NCI-H2107 (cell line): ENCODE results near the gene SNX17.
"Not testable (repeated sequence)": the region's sequence is repeated elsewhere in the genome, so short reads cannot be mapped to it uniquely, and the experiment has no call there.

Experiments
- DNase-seq: peaks from one replicate; lab custom pipeline; 2025; lab: John Stamatoyannopoulos, UW

SNX17 gene

DNA sequence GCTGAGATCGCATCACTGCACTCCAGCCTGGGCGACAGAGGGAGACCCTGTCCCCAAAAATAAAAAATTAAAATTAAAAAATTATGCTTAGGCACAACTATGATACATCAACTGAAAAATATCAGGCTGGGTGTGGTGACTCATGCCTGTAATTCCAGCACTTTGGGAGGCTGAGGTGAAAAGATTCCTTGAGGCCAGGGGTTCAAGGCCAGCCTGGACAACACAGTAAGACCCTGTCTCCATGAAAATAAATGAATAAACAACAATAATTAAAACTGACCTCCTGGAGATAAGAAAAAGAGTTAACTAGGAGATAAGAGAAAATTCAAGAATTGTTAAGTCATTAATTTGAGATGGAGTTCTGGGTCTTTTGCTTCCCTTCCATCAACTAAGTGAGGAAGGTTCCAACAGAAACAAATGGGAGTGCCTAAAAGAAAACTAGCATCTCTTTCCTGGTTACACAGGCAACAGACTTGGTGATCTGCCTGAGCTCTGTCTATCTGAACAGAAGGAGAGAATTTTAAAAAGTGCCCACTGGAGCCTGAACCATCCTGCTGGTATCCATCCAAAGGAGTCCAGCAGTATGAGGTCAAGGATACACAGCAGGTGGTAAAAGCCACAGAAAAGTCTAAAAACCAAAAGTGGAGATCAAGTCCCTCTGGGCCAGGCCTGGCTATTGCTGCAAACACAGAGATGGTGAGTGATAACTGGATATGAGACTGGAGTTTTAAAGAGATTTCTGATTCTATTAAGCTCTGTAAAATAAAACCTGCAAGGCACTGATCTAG is 30.1 kb downstream of the SNX17 start:
- no peak for DNase-seq

DNA sequence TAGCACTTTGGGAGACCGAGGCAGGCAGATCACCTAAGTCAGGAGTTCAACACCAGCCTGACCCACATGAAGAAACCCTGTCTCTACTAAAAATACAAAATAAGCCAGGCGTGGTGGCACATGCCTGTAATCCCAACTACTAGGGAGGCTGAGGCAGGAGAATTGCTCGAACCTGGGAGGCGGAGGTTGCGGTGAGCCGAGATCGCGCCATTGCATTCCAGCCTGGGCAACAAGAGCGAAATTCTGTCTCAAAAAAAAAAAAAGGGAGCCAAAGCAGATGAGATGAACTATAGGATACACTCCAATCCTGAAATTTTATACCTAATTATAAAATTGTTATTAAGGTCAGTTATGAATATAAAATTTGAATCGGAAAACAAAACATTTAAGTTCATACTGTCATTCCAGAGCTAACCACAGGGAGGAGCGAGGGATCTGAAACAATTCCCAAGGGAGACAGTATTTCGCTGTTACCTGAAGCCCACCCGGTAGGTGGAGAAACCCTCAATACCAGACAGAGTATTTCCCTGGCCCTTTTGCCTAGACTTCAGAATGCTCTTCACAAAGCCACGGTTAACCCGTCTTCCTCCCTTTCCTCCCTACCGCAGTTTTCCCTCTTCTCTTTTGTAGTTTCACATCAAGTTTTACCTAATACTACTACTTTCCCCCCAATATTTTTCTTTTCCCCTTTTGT is 37.5 kb downstream of the SNX17 start:
- DNase-seq = peak; percentile 24

DNA sequence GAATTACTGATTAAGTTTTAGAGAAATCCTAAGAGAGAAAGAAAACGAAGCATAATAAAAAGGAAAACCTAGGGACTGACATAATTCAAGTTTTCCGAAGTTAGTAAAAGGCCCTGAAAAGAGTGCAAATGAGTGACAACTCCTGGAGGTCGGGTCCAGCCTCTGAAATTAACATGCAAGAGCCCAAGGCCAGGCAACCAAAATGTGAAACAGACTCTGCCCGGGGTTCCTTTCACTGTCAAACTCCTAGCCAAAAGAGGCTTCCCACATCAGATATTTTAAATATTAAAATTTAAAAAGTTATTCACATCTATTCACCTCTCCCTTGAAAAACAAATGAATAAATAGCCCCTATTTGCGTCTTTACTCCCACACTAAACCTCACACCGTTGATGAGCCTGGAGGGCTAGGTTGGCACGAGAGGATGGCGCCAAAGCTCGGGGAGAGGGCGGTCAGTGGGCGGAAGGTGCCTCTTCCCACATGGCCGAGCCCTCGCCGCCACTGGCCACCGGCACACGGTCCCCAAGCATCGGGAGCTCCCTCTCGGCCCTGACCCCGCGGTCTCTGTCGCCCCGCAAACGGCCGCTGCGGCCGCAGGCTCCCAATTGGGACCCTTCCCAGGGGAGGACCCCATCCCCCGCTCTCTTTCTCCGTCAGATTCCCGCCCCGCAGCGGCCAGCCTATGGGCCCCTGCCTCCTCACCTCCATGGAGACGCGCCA is 38.3 kb downstream of the SNX17 start:
- DNase-seq = no peak

DNA sequence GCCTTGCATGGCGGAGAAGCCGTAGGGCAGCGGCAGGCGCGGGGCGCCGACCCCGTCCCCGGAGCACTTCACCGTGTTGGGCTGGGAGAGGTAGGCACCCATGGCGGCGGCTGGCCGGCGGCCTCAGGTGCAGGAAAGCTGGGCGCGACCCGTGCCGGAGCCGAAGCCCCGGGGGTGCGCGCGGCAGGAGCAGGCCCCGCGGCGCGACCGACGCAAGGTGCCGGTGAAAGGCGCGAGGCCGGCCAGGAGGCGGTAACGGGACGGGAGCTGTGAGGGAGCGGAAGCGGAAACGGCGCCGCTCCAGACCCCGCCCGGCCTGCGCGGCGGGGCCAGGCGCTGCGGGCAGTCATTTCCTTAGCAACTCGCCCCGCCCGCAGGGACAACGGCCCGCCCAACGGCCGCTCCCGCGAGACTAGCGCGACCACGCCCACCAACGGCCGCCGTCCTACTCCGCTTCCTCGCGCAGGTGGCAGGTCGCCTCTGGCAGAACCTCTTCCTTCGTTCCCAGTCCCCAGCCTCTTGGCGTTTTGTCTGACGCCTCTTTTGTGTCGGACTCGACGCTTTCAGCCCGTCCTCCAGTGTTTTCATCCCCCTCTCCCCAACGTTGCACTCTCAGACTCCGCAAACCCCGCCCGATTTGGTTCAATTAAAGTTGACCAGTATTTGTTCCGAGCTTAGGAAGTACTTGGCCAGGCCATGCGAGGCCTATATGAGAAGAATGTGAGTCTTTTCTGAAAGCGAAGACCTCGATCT is 39.1 kb downstream of the SNX17 start, which contains the start of gene PPM1G:
TSS of gene PPM1G (minus strand) at position 271 of the 753 bp plus-strand sequence. CDS start at position 102, 169 bp downstream.
- DNase-seq = peak; percentile 91

DNA sequence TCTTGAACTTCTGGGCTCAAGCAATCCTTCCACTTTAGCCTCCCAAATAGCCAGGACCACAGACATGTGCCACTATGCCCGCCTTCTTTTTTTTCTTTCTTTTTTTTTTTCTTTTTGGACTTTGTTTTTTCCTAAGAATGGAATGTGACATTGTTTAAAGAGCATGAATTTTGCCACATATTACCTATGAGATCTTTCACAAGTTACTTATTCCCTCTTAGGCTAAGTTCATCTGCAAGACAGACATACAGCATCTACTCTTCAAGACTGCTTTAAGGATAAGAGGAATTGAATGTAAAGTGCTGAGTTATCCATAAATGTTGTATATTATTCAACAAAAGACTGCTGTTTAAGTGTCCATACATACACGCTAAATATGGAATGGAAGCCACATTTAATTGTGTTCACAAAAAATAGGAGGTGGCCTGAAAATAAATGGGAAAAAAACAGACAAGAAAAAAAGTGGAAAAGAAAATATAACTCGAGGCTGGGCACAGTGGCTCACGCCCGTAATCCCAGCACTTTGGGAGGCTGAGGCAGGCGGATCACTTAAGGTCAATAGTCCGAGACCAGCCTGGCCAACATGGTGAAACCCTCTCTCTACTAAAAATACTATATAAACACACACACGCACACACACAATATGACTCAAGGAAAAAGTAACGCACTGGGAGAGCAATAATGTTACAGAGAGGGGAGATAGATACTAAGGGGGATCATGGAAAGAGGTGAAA is 42.2 kb downstream of the SNX17 start:
- DNase-seq = no peak

DNA sequence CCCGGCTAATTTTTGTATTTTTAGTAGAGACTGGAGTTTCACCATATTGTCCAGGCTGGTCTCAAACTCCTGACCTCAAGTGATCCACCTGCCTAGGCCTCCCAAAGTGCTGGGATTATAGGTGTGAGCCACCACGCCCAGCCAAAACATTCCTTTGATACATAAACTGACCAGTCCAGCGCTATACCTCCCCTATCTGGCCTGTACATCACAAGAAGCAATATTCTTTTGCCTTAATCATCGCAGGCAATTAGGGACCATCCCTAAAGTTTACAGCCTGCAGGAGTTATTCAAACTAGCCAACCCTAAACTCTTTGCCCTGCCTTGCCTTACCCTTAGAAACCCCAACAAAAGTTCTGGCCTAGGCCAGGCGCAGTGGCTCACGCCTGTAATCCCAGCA is 45.7 kb downstream of the SNX17 start:
- DNase-seq = no peak

DNA sequence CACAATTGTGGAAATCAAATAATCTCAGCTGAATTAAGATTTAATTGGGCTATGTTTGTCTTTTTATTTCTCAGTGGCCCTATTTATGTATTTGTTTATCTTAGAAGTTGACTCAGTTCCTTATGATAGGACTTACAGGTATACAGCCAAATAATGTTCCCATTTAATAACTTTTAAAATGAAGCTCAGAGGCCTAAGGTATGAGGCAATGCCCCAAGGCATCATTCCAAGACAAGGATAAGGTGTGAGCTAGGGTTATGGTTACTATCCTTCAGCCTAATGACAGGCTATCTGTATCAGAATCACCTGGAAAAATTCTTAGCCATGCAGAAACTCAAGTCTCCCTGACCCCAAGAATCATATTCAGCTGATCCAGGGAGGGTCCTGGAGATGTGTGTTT is 50.6 kb downstream of the SNX17 start:
- no peak for DNase-seq

DNA sequence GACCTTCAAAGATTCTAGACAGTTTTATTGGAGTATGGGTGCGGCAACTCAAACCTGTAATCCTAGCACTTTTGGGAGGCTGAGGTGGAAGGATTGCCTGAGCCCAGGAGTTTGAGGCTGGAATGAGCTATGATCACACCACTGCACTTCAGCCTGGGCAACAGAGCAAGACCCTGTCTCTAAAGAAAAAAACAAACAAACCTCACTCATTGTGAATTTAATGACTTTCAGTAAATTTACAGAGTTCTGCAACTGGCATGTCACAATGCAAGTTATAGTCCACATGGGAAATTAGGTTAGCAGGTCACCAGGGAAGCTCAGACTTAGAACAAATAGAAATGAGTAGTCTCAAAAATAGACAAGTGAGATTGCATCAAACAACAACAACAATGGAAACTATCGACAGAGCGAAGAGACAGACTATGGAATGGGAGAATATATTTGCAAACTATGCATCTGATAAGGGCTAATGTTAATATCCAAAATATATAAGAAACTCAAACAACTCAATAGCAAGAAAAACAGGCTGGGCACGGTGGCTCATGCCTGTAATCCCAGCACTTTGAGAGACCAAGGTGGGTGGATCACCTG is 51.3 kb downstream of the SNX17 start:
- no peak for DNase-seq

DNA sequence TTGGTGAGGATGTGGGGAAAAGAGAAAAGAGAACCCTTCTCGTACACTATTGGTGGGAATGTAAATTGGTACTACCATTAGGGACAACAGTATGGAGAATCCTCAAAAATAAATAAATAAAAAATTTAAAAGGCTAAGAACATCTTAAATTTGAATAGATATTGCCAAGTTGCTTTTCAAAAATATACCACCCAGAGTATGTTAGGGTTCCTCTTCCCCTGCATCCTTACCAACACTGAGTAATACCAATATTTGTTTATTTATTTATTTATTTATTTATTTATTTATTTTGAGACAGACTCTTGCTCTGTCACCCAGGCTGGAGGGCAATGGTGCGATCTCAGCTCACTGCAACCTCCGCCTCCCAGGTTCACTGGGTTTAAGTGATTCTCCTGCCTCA is 52.5 kb downstream of the SNX17 start:
- DNase-seq = no peak

DNA sequence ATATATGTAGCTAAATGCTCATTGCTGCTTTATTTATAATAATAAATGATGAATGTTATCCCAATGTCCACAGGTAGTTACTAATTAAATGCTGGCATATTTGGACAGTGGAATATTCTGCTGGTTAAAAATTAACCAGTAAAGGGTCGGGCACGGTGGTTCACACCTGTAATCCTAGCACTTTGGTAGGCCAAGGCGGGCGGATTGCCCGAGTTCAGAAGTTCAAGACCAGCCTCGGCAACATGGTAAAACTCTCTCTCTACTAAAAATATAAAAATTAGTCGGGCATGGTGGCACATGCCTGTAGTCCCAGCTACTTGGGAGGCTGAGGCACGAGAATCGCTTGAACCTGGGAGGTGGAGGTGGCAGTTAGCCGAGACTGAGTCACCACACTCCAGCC is 54.6 kb downstream of the SNX17 start:
- DNase-seq = not testable (repeated sequence)
